NCI-H128 (cell line): Measurements from ENCODE around the gene COL2A1.

Experiments
- DNase-seq: peaks from one replicate; lab custom pipeline; 2025; ENCODE audit not compliant: unreplicated experiment; lab: John Stamatoyannopoulos, UW

Gene COL2A1

GRCh38 chr12:47949441-47950341 lies 54.6 kb downstream of the COL2A1 start:
- peak; percentile 14 for DNase-seq

GRCh38 chr12:47947341-47947740 lies 56.9 kb downstream of the COL2A1 start:
- no peak for DNase-seq

- DNase-seq: no peak
These were observed 57.6 kb downstream of the COL2A1 start for GRCh38 chr12:47946413-47947323.

GRCh38 chr12:47945341-47945728 lies 58.9 kb downstream of the COL2A1 start:
- DNase-seq: no peak

- no peak for DNase-seq
These were observed 59.5 kb downstream of the COL2A1 start for GRCh38 chr12:47944685-47945340.

GRCh38 chr12:47943623-47944340 lies 60.5 kb downstream of the COL2A1 start:
- no peak for DNase-seq

- no peak for DNase-seq
These were observed 61.6 kb downstream of the COL2A1 start for GRCh38 chr12:47942614-47943225.

GRCh38 chr12:47941871-47942613 lies 62.2 kb downstream of the COL2A1 start:
- DNase-seq: no peak

- DNase-seq: no peak
These were observed 62.8 kb downstream of the COL2A1 start for GRCh38 chr12:47941475-47941780.

GRCh38 chr12:47940773-47941474 lies 63.4 kb downstream of the COL2A1 start:
- DNase-seq: no peak

- DNase-seq: no peak
These were observed 65.2 kb downstream of the COL2A1 start for GRCh38 chr12:47939009-47939601.

GRCh38 chr12:47938594-47938993 lies 65.7 kb downstream of the COL2A1 start:
- no peak for DNase-seq

GRCh38 chr12:47938093-47938492 lies 66.2 kb downstream of the COL2A1 start:
- no peak for DNase-seq

GRCh38 chr12:47935184-47935583 lies 69.1 kb downstream of the COL2A1 start:
- DNase-seq: no peak

GRCh38 chr12:47931187-47931586 lies 73.1 kb downstream of the COL2A1 start:
- no peak for DNase-seq

- no peak for DNase-seq
These were observed 73.6 kb downstream of the COL2A1 start for GRCh38 chr12:47930634-47931033.

- DNase-seq: no peak
These were observed 76.9 kb downstream of the COL2A1 start for GRCh38 chr12:47927346-47927745.
